ENCODE data around the gene NR3C2. TPM values are rescaled to one million over a fixed set of nuclear protein-coding genes. Genes with fewer than 3 reads are reported as not detected.

The NR3C2 gene
- total and polyA plus RNA-seq, 4 donors, result 2.0 to 11.5 (median 3.2) TPM

- no peak overlapping the region for H3K4me3 ChIP-seq (ENCODE audit: low read depth in 1 of 3, low read length in 3 of 3)
- no peaks in the 10 kb centered on the region for H3K4me1 ChIP-seq (ENCODE audit: control insufficient read depth in 4 of 4, insufficient read depth in 4 of 4, low read length in 3 of 4)
- TF ChIP-seq, protein P1, sequence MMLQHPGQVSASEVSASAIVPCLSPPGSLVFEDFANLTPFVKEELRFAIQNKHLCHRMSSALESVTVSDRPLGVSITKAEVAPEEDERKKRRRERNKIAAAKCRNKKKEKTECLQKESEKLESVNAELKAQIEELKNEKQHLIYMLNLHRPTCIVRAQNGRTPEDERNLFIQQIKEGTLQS (IDR thresholded peaks at IDR 0.05), result no peak
- TF ChIP-seq, protein P2, sequence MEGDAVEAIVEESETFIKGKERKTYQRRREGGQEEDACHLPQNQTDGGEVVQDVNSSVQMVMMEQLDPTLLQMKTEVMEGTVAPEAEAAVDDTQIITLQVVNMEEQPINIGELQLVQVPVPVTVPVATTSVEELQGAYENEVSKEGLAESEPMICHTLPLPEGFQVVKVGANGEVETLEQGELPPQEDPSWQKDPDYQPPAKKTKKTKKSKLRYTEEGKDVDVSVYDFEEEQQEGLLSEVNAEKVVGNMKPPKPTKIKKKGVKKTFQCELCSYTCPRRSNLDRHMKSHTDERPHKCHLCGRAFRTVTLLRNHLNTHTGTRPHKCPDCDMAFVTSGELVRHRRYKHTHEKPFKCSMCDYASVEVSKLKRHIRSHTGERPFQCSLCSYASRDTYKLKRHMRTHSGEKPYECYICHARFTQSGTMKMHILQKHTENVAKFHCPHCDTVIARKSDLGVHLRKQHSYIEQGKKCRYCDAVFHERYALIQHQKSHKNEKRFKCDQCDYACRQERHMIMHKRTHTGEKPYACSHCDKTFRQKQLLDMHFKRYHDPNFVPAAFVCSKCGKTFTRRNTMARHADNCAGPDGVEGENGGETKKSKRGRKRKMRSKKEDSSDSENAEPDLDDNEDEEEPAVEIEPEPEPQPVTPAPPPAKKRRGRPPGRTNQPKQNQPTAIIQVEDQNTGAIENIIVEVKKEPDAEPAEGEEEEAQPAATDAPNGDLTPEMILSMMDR (IDR thresholded peaks at IDR 0.05; ENCODE audit: low read depth, low read length, missing input control), result no peak
- TF ChIP-seq YY1 (IDR thresholded peaks at IDR 0.05), result no peak
- TF ChIP-seq HNF4A (conservative IDR thresholded peaks at IDR 0.05), result no peak
- no peak for TF ChIP-seq ZBTB33 (IDR thresholded peaks at IDR 0.05)
- TF ChIP-seq REST (IDR thresholded peaks at IDR 0.05), result no peak
- no peak for TF ChIP-seq HNF4G (IDR thresholded peaks at IDR 0.05)
- no peak for TF ChIP-seq RXRA (IDR thresholded peaks at IDR 0.05)
- no peak for TF ChIP-seq SP1 (IDR thresholded peaks at IDR 0.05)
- TF ChIP-seq EGR1 (IDR thresholded peaks at IDR 0.05; ENCODE audit: low read depth in 2 of 2), result no peak
- TF ChIP-seq GABPA (IDR thresholded peaks at IDR 0.05 in 1 of 2, conservative IDR thresholded peaks at IDR 0.05 in 1 of 2), result no peak
- TF ChIP-seq NR2F2 (IDR thresholded peaks at IDR 0.05), result no peak
- TF ChIP-seq, protein P3, sequence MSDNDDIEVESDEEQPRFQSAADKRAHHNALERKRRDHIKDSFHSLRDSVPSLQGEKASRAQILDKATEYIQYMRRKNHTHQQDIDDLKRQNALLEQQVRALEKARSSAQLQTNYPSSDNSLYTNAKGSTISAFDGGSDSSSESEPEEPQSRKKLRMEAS (IDR thresholded peaks at IDR 0.05), result no peak
- no peak for TF ChIP-seq RAD21 (IDR thresholded peaks at IDR 0.05)
- no peak for TF ChIP-seq JUND (IDR thresholded peaks at IDR 0.05)
- no peak for TF ChIP-seq FOXA2 (IDR thresholded peaks at IDR 0.05)
- no peak for TF ChIP-seq FOXA1 (IDR thresholded peaks at IDR 0.05)
- no peak for TF ChIP-seq TAF1 (conservative IDR thresholded peaks at IDR 0.05)
- H3K36me3 ChIP-seq (ENCODE audit: control insufficient read depth in 4 of 4, insufficient read depth in 3 of 4, low read depth in 1 of 4, low read length in 3 of 4), result no peaks in the 10 kb centered on the region
- no peak overlapping the region for H3K27ac ChIP-seq (ENCODE audit: low read depth in 1 of 2, low read length in 2 of 2)
- no peak overlapping the region for H3K9ac ChIP-seq (ENCODE audit: low read depth in 1 of 2, low read length in 2 of 2)
- no peak for DNase-seq (ENCODE audit: low spot score)
- H3K27me3 ChIP-seq (ENCODE audit: control insufficient read depth in 4 of 4, insufficient read depth in 4 of 4, low read length in 3 of 4), result no peaks in the 10 kb centered on the region
- WGBS, result 61% methylated on average over 3 of the region's 3 CpGs
- H3K9me3 ChIP-seq (ENCODE audit: control insufficient read depth in 4 of 4, low read length in 3 of 4), result no peaks in the 10 kb centered on the region
These were observed 197.2 kb downstream of the NR3C2 start for GRCh38 chr4:148245015-148245414.
